ENCODE measurements around the gene PSMD11. TPM values are rescaled to one million over a fixed set of nuclear protein-coding genes. Genes with fewer than 3 reads are reported as not detected.

PSMD11 gene
- total and polyA plus RNA-seq, 7 experiments from 2014 or later = 60.1 to 112 (median 70.4) TPM

DNA sequence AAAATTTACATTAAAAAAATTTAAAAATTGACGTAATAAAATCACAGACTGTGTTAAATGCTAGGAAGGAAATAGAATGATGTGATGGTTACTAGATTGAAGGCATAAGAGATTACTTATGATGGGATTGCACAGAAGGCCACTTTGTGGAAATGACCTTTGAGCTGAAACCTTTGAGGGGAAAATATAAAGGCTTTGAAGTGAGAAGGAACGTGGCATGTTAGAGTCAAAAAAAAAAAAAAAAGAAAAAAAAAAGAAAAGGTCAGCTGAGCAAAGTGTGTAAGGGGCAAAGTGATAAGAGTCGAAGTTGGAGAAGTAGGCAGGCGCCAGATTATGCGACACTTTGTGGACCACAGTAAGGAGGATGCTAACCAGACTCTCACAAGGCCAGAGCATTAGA is 3.6 kb upstream of the PSMD11 start:
- Histone ChIP-seq H3K4me3 (ENCODE audit: low read length) (no peak overlapping the region), H3K36me3 (ENCODE audit: control insufficient read depth in 2 of 3, insufficient read depth in 3 of 3, low read length in 3 of 3) (peaks cover 0 to 7% (median 0%) of the 10 kb centered on the region in 3 experiments), H3K9me3 (ENCODE audit: control insufficient read depth in 2 of 3, low read length in 3 of 3) (no peaks in the 10 kb centered on the region), H3K27ac (ENCODE audit: low read depth, low read length) (no peak overlapping the region), H3K27me3 (ENCODE audit: control insufficient read depth in 2 of 2, insufficient read depth in 2 of 2, low read length in 2 of 2) (no peaks in the 10 kb centered on the region), H3K4me1 (ENCODE audit: control insufficient read depth in 2 of 2, insufficient read depth in 2 of 2, low read length in 2 of 2) (peaks cover 5 to 8% of the 10 kb centered on the region in 2 donors)
- no peak for DNase-seq
- H3K9me3 Mint-ChIP-seq = peaks cover 0 to 8% (median 2%) of the 10 kb centered on the region in 11 donors
- H3K4me1 Mint-ChIP-seq = peaks cover 9 to 26% (median 14%) of the 10 kb centered on the region in 7 donors
- ATAC-seq = no peak
- intact Hi-C loops (cut with micrococcal nuclease) = loop anchor here in 1 of 2 donors (5.0 kb wide), 1 partner anchor 1533 kb away; the partner anchor contains the start of gene TEFM
- no peak overlapping the region for H3K27ac Mint-ChIP-seq
- POLR2A ChIA-PET = no interaction called here
- H3K36me3 Mint-ChIP-seq = peaks cover 0 to 11% (median 4%) of the 10 kb centered on the region in 5 donors
- H3K4me3 Mint-ChIP-seq = no peak overlapping the region
- CTCF ChIA-PET = interaction anchor here (0.6 kb wide), 1 partner anchor 20 kb away, joined by 3 read pairs; no protein-coding TSS in a partner anchor
- H3K27me3 Mint-ChIP-seq = peaks cover 0 to 33% (median 5%) of the 10 kb centered on the region in 5 donors

DNA sequence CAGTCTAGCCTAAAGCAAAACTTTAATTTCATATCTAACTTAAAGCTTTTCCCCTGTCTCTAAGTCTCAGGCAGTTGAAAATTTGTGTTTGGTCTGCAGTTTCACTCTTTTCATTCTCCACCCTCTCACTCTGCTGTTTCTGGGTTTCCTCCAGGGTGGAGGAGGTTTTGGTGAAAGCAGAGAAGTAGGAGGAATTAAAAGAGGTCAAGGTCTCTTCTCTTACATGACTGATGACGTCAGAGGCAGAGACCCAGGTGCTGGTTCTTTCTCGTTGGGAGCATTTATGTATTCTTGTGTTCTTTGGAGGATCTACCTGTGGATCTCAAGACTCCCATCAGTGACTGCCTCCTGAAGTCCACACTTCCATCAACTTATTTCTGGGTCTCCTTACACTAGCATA is 2.4 kb upstream of the PSMD11 start:
- ChIA-PET CTCF (no interaction called here), POLR2A (interaction anchor here (0.9 kb wide), 1 partner anchor 217 kb away, joined by 5 read pairs; no protein-coding TSS in a partner anchor)
- Mint-ChIP-seq H3K9me3 (no peaks in the 10 kb centered on the region), H3K36me3 (peaks cover 0 to 6% (median 4%) of the 10 kb centered on the region in 5 donors), H3K4me3 (peak overlapping the region in 1 of 10 donors; percentile 61), H3K4me1 (peaks cover 16 to 37% (median 26%) of the 10 kb centered on the region in 7 donors), H3K27me3 (peaks cover 0 to 28% (median 0%) of the 10 kb centered on the region in 5 donors), H3K27ac (no peak overlapping the region)
- no peak for DNase-seq
- H3K4me1 ChIP-seq (ENCODE audit: control insufficient read depth in 2 of 2, insufficient read depth in 2 of 2, low read length in 2 of 2) = peaks cover 13 to 14% of the 10 kb centered on the region in 2 donors
- H3K4me3 ChIP-seq (ENCODE audit: low read length) = no peak overlapping the region
- intact Hi-C loops (cut with micrococcal nuclease) = loop anchor here in 1 of 2 donors (5.0 kb wide), 1 partner anchor 1535 kb away; the partner anchor contains the start of gene TEFM
- H3K27ac ChIP-seq (ENCODE audit: low read depth, low read length) = no peak overlapping the region
- no peaks in the 10 kb centered on the region for H3K27me3 ChIP-seq (ENCODE audit: control insufficient read depth in 2 of 2, insufficient read depth in 2 of 2, low read length in 2 of 2)
- H3K36me3 ChIP-seq (ENCODE audit: control insufficient read depth in 2 of 3, insufficient read depth in 3 of 3, low read length in 3 of 3) = peaks cover 0 to 7% (median 0%) of the 10 kb centered on the region in 3 experiments
- H3K9me3 ChIP-seq (ENCODE audit: control insufficient read depth in 2 of 3, low read length in 3 of 3) = no peaks in the 10 kb centered on the region
- ATAC-seq = no peak

DNA sequence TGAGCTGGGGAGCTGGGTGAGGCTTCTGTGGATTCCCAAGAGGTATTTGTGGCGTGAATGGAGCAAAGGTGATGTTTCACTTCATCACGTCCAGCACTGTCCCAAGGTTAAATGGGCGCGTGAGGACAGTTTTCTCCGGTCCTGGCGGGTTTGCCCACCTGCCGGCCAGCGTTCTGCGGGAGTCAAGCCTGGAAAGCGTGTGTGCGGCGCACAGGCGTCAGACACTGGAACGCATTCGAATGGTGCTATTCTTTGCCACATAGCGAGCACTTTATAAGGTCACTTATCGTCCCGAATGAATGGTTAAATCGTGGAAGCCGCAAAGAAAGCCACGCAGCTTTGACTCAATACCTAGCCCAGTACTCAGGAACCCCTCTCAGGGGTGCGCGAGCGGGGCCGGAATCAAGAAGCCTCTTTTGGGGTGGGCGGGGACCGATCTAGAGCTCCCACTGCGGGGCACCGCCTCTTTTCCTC is 446 bp upstream of the PSMD11 start:
- H3K27me3 Mint-ChIP-seq = peaks cover 0 to 23% (median 0%) of the 10 kb centered on the region in 5 donors
- Histone ChIP-seq H3K36me3 (ENCODE audit: control insufficient read depth in 2 of 3, insufficient read depth in 3 of 3, low read length in 3 of 3) (peaks cover 4 to 17% (median 9%) of the 10 kb centered on the region in 3 experiments), H3K4me1 (ENCODE audit: control insufficient read depth in 2 of 2, insufficient read depth in 2 of 2, low read length in 2 of 2) (peaks cover 13 to 14% of the 10 kb centered on the region in 2 donors), H3K27ac (ENCODE audit: low read depth, low read length) (peak overlapping the region; percentile 15), H3K9me3 (ENCODE audit: control insufficient read depth in 2 of 3, low read length in 3 of 3) (no peaks in the 10 kb centered on the region), H3K27me3 (ENCODE audit: control insufficient read depth in 2 of 2, insufficient read depth in 2 of 2, low read length in 2 of 2) (no peaks in the 10 kb centered on the region), H3K4me3 (ENCODE audit: low read length) (peak overlapping the region; percentile 62)
- peak overlapping the region; percentile 78 to 93 (median 86) for H3K4me3 Mint-ChIP-seq
- intact Hi-C loops (cut with micrococcal nuclease) = loop anchor here (1.0 to 5.0 kb wide), 11 partner anchors 17 to 1967 kb away; partner anchors contain the start of genes ZNF207 (in 2 of the 2), C17orf75 (in 1 of the 2), CDK5R1 (in 1 of the 2) and GOSR1 (in 1 of the 2)
- POLR2A ChIA-PET = interaction anchor here (0.7 to 1.7 kb wide), 11 partner anchors 10 to 956 kb away, joined by 3 to 9 read pairs (median 3); partner anchors contain the start of genes C17orf75 and ZNF207
- peaks cover 23 to 44% (median 33%) of the 10 kb centered on the region in 7 donors for H3K4me1 Mint-ChIP-seq
- no peaks in the 10 kb centered on the region for H3K9me3 Mint-ChIP-seq
- peaks cover 0 to 14% (median 11%) of the 10 kb centered on the region in 5 donors for H3K36me3 Mint-ChIP-seq
- H3K27ac Mint-ChIP-seq = peak overlapping the region in 8 of 9 donors; percentile 52 to 83 (median 76)
- ATAC-seq = no peak
- CTCF ChIA-PET = interaction anchor here (0.6 to 1.8 kb wide), 8 partner anchors 10 to 434 kb away, joined by 3 to 20 read pairs (median 4); no protein-coding TSS in a partner anchor
- no peak for DNase-seq

DNA sequence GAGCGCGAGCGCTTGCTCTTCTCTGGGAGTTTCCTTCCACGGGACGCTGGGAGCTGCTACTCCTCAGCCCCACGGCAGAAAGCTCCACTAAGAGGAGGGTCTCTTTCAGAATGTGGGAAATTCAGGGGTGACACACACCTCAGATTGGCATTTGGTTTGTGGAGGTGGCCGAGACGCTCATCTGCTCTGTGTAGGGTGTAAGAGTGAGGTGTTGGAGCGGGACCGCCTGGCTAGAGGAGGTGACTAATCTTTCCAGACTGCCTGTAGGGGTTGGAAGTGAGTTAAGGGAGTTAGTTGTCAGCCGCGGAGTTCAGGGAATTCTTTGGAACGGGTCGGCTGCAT is 735 bp downstream of the PSMD11 start:
- Histone ChIP-seq H3K9me3 (ENCODE audit: control insufficient read depth in 2 of 3, low read length in 3 of 3) (no peaks in the 10 kb centered on the region), H3K4me3 (ENCODE audit: low read length) (peak overlapping the region; percentile 80), H3K27me3 (ENCODE audit: control insufficient read depth in 2 of 2, insufficient read depth in 2 of 2, low read length in 2 of 2) (no peaks in the 10 kb centered on the region), H3K27ac (ENCODE audit: low read depth, low read length) (peak overlapping the region; percentile 94), H3K36me3 (ENCODE audit: control insufficient read depth in 2 of 3, insufficient read depth in 3 of 3, low read length in 3 of 3) (peaks cover 4 to 28% (median 9%) of the 10 kb centered on the region in 3 experiments), H3K4me1 (ENCODE audit: control insufficient read depth in 2 of 2, insufficient read depth in 2 of 2, low read length in 2 of 2) (peaks cover 13 to 14% of the 10 kb centered on the region in 2 donors)
- Mint-ChIP-seq H3K4me1 (peaks cover 26 to 48% (median 40%) of the 10 kb centered on the region in 7 donors), H3K36me3 (peaks cover 5 to 20% (median 13%) of the 10 kb centered on the region in 5 donors), H3K27ac (peak overlapping the region; percentile 36 to 82 (median 78)), H3K27me3 (peaks cover 0 to 23% (median 0%) of the 10 kb centered on the region in 5 donors), H3K4me3 (peak overlapping the region; percentile 78 to 93 (median 86)), H3K9me3 (no peaks in the 10 kb centered on the region)
- ChIA-PET CTCF (interaction anchor here (1.4 to 1.8 kb wide), 3 partner anchors 17 to 433 kb away, joined by 3 to 20 read pairs (median 4); no protein-coding TSS in a partner anchor), POLR2A (interaction anchor here (0.5 to 1.7 kb wide), 11 partner anchors 9 to 103 kb away, joined by 3 to 9 read pairs (median 4); partner anchors contain the start of genes C17orf75 and ZNF207)
- DNase-seq (peak in 5 of 9 donors; percentile 8 to 42 (median 10)), ATAC-seq (no peak)
- intact Hi-C loops (cut with micrococcal nuclease) = loop anchor here (2.0 kb wide), 2 partner anchors 16 to 1968 kb away; partner anchors contain the start of gene GOSR1 (in 1 of the 2)

DNA sequence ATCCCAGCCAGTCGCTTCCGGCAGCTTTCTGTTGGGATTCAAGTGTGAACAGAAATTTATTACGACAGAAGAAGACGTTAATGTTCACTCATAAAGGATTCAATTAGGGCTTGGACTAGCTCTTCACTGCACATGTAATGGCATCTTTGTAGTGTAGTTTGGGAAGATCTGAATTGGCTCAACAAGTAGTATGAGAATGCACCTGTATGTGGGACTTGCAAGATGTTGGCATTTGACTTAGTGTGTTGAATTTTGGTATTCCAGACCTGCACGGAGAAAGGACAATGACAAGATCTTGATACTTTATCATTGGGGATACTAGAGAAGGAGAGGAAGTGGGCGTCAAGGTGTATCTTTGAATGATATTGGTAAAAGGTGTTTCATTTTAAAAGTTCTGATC is 1.2 kb downstream of the PSMD11 start:
- H3K36me3 Mint-ChIP-seq = peaks cover 5 to 20% (median 15%) of the 10 kb centered on the region in 5 donors
- peaks cover 0 to 23% (median 0%) of the 10 kb centered on the region in 5 donors for H3K27me3 Mint-ChIP-seq
- ATAC-seq (no peak), DNase-seq (no peak)
- POLR2A ChIA-PET = interaction anchor here (0.5 to 1.2 kb wide), 4 partner anchors 13 to 73 kb away, joined by 3 to 5 read pairs (median 3); no protein-coding TSS in a partner anchor
- Histone ChIP-seq H3K27ac (ENCODE audit: low read depth, low read length) (peak overlapping the region; percentile 94), H3K4me3 (ENCODE audit: low read length) (peak overlapping the region; percentile 80), H3K27me3 (ENCODE audit: control insufficient read depth in 2 of 2, insufficient read depth in 2 of 2, low read length in 2 of 2) (no peaks in the 10 kb centered on the region), H3K9me3 (ENCODE audit: control insufficient read depth in 2 of 3, low read length in 3 of 3) (no peaks in the 10 kb centered on the region), H3K36me3 (ENCODE audit: control insufficient read depth in 2 of 3, insufficient read depth in 3 of 3, low read length in 3 of 3) (peaks cover 4 to 31% (median 9%) of the 10 kb centered on the region in 3 experiments), H3K4me1 (ENCODE audit: control insufficient read depth in 2 of 2, insufficient read depth in 2 of 2, low read length in 2 of 2) (peaks cover 13 to 14% of the 10 kb centered on the region in 2 donors)
- H3K4me3 Mint-ChIP-seq = peak overlapping the region; percentile 78 to 93 (median 86)
- CTCF ChIA-PET = interaction anchor here (1.4 to 1.8 kb wide), 3 partner anchors 17 to 432 kb away, joined by 3 to 20 read pairs (median 4); no protein-coding TSS in a partner anchor
- intact Hi-C loops (cut with micrococcal nuclease) = loop anchor here (2.0 kb wide), 2 partner anchors 15 to 1969 kb away; partner anchors contain the start of gene GOSR1 (in 1 of the 2)
- peak overlapping the region; percentile 36 to 82 (median 78) for H3K27ac Mint-ChIP-seq
- H3K4me1 Mint-ChIP-seq = peaks cover 28 to 50% (median 42%) of the 10 kb centered on the region in 7 donors
- H3K9me3 Mint-ChIP-seq = no peaks in the 10 kb centered on the region

DNA sequence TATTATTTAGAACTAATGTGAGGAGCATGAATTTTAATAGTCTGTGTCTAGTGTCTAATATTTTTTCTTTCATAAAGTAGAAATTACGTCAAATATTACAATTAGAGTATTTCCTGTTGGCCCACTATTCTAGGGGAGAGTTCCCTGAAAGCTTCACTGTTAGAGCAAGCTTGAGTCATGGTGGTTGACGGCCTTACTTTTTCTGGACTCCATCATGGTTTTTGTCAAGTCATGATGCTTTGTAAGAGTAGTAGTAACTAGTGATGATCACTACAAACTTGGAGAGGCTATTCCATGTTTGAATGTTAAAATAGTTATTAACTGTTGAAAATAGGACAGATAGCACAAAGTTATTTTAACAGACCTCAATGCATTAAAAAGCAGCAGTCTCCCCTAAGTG is 1.7 kb downstream of the PSMD11 start:
- peaks cover 4 to 36% (median 9%) of the 10 kb centered on the region in 3 experiments for H3K36me3 ChIP-seq (ENCODE audit: control insufficient read depth in 2 of 3, insufficient read depth in 3 of 3, low read length in 3 of 3)
- no peak overlapping the region for H3K4me3 ChIP-seq (ENCODE audit: low read length)
- H3K4me3 Mint-ChIP-seq = peak overlapping the region; percentile 78 to 93 (median 86)
- H3K27me3 ChIP-seq (ENCODE audit: control insufficient read depth in 2 of 2, insufficient read depth in 2 of 2, low read length in 2 of 2) = no peaks in the 10 kb centered on the region
- intact Hi-C loops (cut with micrococcal nuclease) = loop anchor here (2.0 kb wide), 2 partner anchors 15 to 1969 kb away; partner anchors contain the start of gene GOSR1 (in 1 of the 2)
- DNase-seq (no peak), ATAC-seq (no peak)
- no peak overlapping the region for H3K27ac ChIP-seq (ENCODE audit: low read depth, low read length)
- ChIA-PET CTCF (interaction anchor here (1.0 kb wide), 1 partner anchor 16 kb away, joined by 5 read pairs; no protein-coding TSS in a partner anchor), POLR2A (interaction anchor here (0.6 kb wide), 1 partner anchor 66 kb away, joined by 3 read pairs; no protein-coding TSS in a partner anchor)
- peaks cover 0 to 19% (median 0%) of the 10 kb centered on the region in 5 donors for H3K27me3 Mint-ChIP-seq
- no peaks in the 10 kb centered on the region for H3K9me3 ChIP-seq (ENCODE audit: control insufficient read depth in 2 of 3, low read length in 3 of 3)
- no peaks in the 10 kb centered on the region for H3K9me3 Mint-ChIP-seq
- peaks cover 13 to 14% of the 10 kb centered on the region in 2 donors for H3K4me1 ChIP-seq (ENCODE audit: control insufficient read depth in 2 of 2, insufficient read depth in 2 of 2, low read length in 2 of 2)
- H3K4me1 Mint-ChIP-seq = peaks cover 30 to 53% (median 44%) of the 10 kb centered on the region in 7 donors
- H3K27ac Mint-ChIP-seq = peak overlapping the region in 4 of 9 donors; percentile 36 to 78 (median 52)
- H3K36me3 Mint-ChIP-seq = peaks cover 5 to 23% (median 16%) of the 10 kb centered on the region in 5 donors
